Measurements from ENCODE around the gene CDC42EP4. TPM values are rescaled to one million over a fixed set of nuclear protein-coding genes. Genes with fewer than 3 reads are reported as not detected.
"Not testable (repeated sequence)": the region's sequence is repeated elsewhere in the genome, so short reads cannot be mapped to it uniquely, and the experiment has no call there.

CDC42EP4 gene
- total RNA-seq, 1 donor from 2014 or later: 124 TPM

DNA sequence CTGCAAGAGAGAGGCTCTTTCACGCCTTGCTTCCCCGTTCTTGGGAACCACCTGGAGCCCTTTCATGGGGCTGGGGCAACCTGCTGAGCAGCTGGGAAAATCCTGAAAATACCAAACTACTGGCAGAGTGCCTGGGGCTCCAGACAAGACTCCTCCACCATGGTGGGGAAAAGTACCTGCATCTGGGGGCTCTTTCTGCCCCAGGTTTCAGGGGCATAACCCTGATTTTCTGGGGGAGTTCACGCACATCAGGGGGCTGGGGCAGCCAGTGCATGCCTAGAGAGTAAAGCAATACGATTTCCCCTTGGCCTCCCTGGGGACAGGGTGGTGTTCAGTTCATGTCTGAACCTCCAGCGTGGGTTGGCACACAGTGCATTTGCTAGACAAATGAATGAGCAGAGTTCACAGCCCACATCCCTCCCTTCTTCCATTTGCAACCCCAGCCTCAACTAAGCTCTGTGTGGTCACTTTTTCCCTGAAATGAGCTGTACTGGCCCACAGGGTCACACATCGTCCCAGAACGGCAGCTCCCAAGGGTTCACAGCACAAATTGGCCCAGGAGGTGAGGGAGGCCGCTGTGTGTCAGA is 5.2 kb upstream of the CDC42EP4 start:
- TF ChIP-seq, protein P1, sequence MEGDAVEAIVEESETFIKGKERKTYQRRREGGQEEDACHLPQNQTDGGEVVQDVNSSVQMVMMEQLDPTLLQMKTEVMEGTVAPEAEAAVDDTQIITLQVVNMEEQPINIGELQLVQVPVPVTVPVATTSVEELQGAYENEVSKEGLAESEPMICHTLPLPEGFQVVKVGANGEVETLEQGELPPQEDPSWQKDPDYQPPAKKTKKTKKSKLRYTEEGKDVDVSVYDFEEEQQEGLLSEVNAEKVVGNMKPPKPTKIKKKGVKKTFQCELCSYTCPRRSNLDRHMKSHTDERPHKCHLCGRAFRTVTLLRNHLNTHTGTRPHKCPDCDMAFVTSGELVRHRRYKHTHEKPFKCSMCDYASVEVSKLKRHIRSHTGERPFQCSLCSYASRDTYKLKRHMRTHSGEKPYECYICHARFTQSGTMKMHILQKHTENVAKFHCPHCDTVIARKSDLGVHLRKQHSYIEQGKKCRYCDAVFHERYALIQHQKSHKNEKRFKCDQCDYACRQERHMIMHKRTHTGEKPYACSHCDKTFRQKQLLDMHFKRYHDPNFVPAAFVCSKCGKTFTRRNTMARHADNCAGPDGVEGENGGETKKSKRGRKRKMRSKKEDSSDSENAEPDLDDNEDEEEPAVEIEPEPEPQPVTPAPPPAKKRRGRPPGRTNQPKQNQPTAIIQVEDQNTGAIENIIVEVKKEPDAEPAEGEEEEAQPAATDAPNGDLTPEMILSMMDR (IDR thresholded peaks at IDR 0.05; ENCODE audit: partially characterized antibody, unreplicated experiment): no peak
- H3K9me3 Mint-ChIP-seq (ENCODE audit: unreplicated experiment): no peaks in the 10 kb centered on the region

DNA sequence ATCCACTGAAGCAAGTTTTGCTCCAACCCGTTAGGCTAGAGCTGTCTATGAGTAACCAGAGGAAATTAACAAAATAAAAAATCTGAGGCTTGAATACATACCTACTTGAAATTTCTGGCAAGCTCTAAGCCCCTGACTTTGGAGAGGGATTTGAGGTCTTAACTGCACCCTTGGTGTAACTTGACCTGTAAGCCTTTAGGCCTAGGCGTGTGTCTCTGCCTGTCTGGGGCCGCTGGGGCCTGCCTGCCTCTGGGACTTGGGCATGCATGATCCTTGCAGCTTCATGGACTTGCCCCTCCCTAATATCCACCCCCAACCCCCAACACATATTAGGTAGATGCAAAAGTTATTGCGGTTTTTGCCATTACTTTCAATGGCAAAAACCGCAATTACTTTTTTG is 3.7 kb upstream of the CDC42EP4 start:
- Mint-ChIP-seq H3K4me1 (ENCODE audit: low read depth, unreplicated experiment) (peaks cover 17% of the 10 kb centered on the region), H3K27me3 (ENCODE audit: unreplicated experiment) (peaks cover 8% of the 10 kb centered on the region), H3K36me3 (ENCODE audit: unreplicated experiment) (no peaks in the 10 kb centered on the region), H3K4me3 (ENCODE audit: unreplicated experiment) (no peak overlapping the region), H3K9me3 (ENCODE audit: unreplicated experiment) (peaks cover 2% of the 10 kb centered on the region), H3K27ac (ENCODE audit: unreplicated experiment) (no peak overlapping the region)
- DNase-seq: no peak
- TF ChIP-seq, protein P1 (IDR thresholded peaks at IDR 0.05; ENCODE audit: partially characterized antibody, unreplicated experiment): no peak

More for the DNA sequence above, 5.2 kb upstream of the CDC42EP4 start:
- Mint-ChIP-seq H3K27me3 (ENCODE audit: unreplicated experiment) (peaks cover 6% of the 10 kb centered on the region), H3K27ac (ENCODE audit: unreplicated experiment) (peak overlapping the region; percentile 41), H3K4me1 (ENCODE audit: low read depth, unreplicated experiment) (peaks cover 22% of the 10 kb centered on the region), H3K4me3 (ENCODE audit: unreplicated experiment) (no peak overlapping the region), H3K36me3 (ENCODE audit: unreplicated experiment) (no peaks in the 10 kb centered on the region)
- no peak for DNase-seq

DNA sequence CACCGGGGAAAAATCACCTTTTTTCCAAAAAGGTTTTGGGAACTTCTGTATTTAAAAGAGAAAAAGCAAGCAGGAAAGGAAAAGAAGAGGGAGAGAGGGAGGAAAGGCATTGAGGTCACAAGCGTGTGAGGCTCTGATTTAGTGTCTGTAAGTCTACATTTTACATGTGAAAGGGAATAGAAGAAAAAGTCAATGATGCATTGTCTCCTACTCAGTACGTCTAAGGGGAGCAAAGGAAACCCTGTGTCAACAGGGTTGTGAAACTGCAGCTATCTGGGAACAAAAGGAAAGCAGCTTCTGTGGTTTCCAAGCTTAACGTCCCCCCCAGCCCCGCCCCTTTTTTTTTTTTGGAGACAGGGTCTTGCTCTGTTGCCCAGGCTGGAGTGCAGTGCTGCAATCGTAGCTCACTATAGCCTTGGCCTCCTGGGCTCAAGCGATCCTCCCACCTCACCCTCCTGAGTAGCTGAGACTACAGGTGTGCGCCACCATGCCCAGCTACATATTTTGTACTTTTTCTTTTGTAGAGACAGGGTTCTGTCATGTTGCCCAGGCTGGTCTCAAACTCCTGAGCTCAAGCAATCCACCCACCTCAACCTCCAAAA is 1.8 kb upstream of the CDC42EP4 start:
- peaks cover 14% of the 10 kb centered on the region for H3K4me1 Mint-ChIP-seq (ENCODE audit: low read depth, unreplicated experiment)
- TF ChIP-seq, protein P1 (IDR thresholded peaks at IDR 0.05; ENCODE audit: partially characterized antibody, unreplicated experiment): no peak
- H3K9me3 Mint-ChIP-seq (ENCODE audit: unreplicated experiment): peaks cover 6% of the 10 kb centered on the region
- H3K4me3 Mint-ChIP-seq (ENCODE audit: unreplicated experiment): no peak overlapping the region
- peaks cover 10% of the 10 kb centered on the region for H3K27me3 Mint-ChIP-seq (ENCODE audit: unreplicated experiment)
- H3K36me3 Mint-ChIP-seq (ENCODE audit: unreplicated experiment): no peaks in the 10 kb centered on the region
- no peak overlapping the region for H3K27ac Mint-ChIP-seq (ENCODE audit: unreplicated experiment)
- no peak for DNase-seq

DNA sequence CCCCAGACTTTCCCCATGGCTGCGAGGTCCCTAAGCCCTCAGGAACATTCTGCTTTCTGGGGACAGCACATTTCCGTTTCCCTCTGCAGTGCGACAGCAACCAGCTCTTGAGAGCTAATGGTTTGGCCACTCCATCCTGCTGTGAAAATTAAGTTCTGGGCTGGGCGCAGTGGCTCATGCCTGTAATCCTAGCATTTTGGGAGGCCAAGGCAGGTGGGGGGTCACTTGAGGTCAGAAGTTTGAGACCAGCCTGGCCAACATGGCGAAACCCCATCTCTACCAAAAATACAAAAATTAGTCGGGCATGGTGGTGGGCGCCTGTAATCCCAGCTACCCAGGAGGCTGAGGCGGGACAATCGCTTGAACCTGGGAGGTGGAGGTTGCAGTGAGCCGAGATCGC is 1.1 kb upstream of the CDC42EP4 start:
- H3K4me3 Mint-ChIP-seq (ENCODE audit: unreplicated experiment): peak overlapping the region; percentile 70
- H3K4me1 Mint-ChIP-seq (ENCODE audit: low read depth, unreplicated experiment): peaks cover 17% of the 10 kb centered on the region
- not testable (repeated sequence) for DNase-seq; H3K36me3 Mint-ChIP-seq (ENCODE audit: unreplicated experiment); H3K9me3 Mint-ChIP-seq (ENCODE audit: unreplicated experiment); H3K27ac Mint-ChIP-seq (ENCODE audit: unreplicated experiment); H3K27me3 Mint-ChIP-seq (ENCODE audit: unreplicated experiment)

DNA sequence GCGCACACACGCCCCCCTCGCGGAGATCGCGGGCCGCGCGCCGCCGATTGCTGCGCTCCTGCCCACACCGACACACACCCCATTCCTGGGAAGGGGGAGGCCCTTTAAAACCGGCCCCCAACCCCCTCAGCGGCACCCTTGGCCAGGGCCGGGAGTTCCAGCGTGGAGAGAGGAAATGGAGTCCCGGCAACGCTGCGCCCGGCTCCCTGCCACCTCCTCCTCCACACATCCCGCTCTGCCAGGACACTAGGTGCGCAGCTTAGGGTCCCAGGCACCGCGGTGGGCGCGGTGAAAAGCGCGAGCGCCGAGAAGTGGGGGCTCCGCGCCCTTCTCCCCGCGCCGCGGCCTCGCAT is 397 bp downstream of the CDC42EP4 start:
- TF ChIP-seq, protein P1 (IDR thresholded peaks at IDR 0.05; ENCODE audit: partially characterized antibody, unreplicated experiment): no peak
- peaks cover 16% of the 10 kb centered on the region for H3K4me1 Mint-ChIP-seq (ENCODE audit: low read depth, unreplicated experiment)
- no peak for DNase-seq

More for the DNA sequence above, 397 bp downstream of the CDC42EP4 start:
- H3K27ac Mint-ChIP-seq (ENCODE audit: unreplicated experiment): peak overlapping the region; percentile 97
- peaks cover 8% of the 10 kb centered on the region for H3K27me3 Mint-ChIP-seq (ENCODE audit: unreplicated experiment)
- H3K36me3 Mint-ChIP-seq (ENCODE audit: unreplicated experiment): no peaks in the 10 kb centered on the region
- H3K9me3 Mint-ChIP-seq (ENCODE audit: unreplicated experiment): peaks cover 6% of the 10 kb centered on the region
- peak overlapping the region; percentile 94 for H3K4me3 Mint-ChIP-seq (ENCODE audit: unreplicated experiment)
